GM12801 (cell line): ENCODE measurements around the gene SHANK1.

Source experiments
- TF ChIP-seq, protein P1 (sequence below): IDR thresholded peaks from one replicate; pipeline ENCODE4 v1.5.1; 2011; ENCODE audit warnings: control low read depth; ENCODE audit not compliant: insufficient read length; ENCODE audit errors: extremely low read depth

The SHANK1 gene

DNA sequence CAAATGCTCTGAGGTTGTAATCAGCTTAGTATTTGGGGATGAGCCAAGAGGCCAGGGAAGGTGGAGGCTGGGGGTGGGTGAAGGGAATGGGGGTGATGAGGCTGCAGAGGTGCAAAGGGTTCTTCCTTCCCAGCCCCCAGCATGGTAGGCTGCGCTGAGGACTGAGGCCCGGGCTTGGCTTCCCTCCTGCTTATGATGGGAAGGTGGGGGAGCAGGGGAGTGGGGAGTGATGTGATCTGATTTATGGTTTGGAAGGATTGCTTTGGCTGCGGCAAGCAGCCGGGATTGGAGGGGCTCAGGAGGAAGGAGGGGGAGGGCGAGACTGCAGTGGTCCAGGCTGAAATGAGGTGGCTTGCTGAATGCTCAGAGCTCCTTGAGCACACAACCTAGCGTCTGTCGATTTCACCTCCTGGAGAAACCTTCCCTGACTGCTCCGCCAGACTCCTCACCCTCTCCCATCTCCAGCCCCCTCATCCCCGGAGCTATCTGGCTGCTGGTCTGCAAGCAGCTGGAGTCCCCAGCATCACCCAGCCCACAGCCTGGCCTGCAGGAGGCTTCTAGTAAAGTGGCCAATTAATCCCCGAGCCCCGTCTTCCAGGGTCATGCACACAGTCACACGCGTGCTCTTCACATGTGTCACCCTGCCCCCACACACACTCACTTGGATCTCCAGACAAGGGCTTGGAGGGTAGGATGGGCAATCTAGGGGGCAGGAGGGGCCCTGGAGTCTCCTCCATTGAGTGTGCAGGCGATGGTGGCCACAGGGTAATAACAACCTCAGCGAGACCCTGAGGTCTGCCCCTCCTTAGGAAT is 2.8 kb upstream of the SHANK1 start:
- TF ChIP-seq, protein P1, sequence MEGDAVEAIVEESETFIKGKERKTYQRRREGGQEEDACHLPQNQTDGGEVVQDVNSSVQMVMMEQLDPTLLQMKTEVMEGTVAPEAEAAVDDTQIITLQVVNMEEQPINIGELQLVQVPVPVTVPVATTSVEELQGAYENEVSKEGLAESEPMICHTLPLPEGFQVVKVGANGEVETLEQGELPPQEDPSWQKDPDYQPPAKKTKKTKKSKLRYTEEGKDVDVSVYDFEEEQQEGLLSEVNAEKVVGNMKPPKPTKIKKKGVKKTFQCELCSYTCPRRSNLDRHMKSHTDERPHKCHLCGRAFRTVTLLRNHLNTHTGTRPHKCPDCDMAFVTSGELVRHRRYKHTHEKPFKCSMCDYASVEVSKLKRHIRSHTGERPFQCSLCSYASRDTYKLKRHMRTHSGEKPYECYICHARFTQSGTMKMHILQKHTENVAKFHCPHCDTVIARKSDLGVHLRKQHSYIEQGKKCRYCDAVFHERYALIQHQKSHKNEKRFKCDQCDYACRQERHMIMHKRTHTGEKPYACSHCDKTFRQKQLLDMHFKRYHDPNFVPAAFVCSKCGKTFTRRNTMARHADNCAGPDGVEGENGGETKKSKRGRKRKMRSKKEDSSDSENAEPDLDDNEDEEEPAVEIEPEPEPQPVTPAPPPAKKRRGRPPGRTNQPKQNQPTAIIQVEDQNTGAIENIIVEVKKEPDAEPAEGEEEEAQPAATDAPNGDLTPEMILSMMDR: no peak

DNA sequence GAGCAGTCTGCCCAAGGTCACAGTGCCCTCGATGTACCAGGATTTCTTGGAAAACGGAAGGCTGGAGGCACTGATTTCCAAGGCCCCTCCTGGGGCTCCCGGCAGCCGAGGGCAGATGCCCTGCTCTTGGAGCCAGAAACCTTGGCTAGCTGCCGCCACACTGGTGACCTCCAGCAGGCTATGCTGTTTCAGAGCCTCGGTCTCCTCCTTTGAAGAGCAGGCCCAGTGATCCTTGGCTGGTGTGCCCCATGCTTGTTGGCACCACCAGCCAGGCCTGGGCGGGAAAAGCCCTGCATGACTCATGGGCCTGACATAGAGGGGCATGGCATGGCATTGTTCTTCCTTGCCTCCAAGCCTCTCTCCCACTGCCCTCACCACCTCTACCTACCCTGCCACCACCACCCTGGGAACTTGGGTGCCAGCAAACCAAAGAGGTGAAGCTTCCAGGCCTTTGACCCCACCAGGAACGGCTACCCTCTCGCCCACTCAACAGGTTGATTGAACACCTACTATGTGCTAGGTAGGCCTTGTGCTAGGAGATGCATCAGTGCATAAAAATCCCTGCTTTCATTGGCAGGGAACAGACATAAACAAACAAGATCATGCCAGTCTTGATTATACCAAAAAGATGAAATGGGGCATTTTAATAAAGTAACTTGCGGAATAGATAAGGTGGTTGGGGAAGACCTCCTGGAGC is 2.0 kb upstream of the SHANK1 start:
- TF ChIP-seq, protein P1: no peak

GRCh38 chr19:50720921-50721381 is 1.3 kb upstream of the SHANK1 start:
- TF ChIP-seq, protein P1: no peak

DNA sequence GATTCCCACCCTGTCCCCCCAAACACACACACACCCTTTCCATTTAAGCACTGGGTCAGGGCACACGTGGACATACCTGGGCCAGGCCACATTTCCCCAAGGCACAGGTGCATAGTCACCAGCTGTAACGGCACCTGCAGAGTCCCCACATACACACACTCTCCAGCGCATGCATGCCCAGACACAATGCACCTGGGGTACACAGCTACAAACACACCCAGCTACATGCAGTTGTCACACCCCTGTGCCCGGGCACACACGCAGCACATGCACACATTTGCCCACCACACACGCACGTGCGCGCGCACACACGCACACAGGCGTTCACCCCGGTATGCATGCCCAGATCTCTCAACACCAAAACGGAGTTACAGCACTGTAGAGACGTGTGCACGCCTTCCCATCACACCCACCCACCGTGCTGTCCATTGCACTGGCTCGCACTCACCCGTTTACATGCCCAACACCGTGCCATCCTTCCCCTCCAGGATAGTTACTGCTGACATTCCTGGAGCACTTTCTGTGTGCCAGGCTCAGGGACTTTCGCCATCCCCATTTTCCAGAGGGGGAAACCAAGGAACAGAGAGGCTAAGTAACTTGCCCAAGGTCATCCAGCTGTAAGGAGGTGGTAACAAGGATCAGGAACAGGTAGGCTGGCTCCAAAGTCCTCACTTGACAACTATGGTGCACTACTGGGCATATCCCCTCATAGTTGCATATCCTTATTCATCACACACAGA is 749 bp upstream of the SHANK1 start:
- TF ChIP-seq, protein P1: no peak

DNA sequence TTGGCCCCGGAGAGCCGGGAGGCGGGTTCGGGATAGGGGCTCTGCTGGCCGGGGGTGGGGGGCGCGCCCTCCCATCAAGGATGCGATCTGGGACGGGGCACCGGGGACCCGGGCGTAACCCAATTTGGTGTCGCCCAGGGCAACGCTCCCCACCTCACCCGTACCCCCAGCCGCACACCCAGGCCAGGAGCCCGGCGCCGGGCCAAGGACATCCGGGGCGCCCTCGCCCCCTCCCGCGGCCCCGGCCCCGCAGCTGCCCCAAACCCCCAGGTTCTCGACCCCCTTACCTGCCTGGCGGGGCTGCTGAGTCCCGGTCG is 525 bp downstream of the SHANK1 start:
- TF ChIP-seq, protein P1: no peak

- TF ChIP-seq, protein P1: no peak
Observed at GRCh38 chr19:50718255-50719118, 1.1 kb downstream of the SHANK1 start.
